Measurements from ENCODE around the gene FLACC1. TPM values are rescaled to one million over a fixed set of nuclear protein-coding genes. Genes with fewer than 3 reads are reported as not detected.
A peak's percentile ranks its signal among the peaks of the same experiment; 100 is the strongest.

Gene FLACC1
- total RNA-seq, 1 experiment from 2014 or later, result 1.1 TPM

DNA sequence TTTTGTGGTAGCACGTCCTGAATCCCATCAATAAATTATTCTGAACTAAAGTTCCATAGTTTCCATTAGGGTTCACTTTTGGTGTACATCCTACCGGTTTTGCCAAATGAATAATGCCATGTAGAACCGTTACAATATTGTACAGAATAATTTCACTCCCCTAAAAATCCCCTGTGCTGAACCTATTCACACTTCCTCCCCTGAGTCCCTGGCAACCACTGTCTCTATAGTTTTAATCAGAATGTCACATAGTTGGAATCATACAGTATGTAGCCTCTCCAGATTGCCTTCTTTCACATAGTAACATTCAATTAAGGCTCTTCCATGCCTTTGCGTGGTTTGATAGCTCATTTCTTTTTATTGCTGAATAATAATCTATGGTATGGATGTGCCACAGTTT, 106.4 kb downstream of the FLACC1 start:
- Mint-ChIP-seq H3K4me3 (ENCODE audit: unreplicated experiment) (no peak overlapping the region), H3K27ac (ENCODE audit: low read depth, unreplicated experiment) (no peak overlapping the region), H3K4me1 (ENCODE audit: insufficient read depth, unreplicated experiment) (peaks cover 5% of the 10 kb centered on the region), H3K36me3 (ENCODE audit: insufficient read depth, unreplicated experiment) (peaks cover 10% of the 10 kb centered on the region), H3K27me3 (ENCODE audit: insufficient read depth, unreplicated experiment) (no peaks in the 10 kb centered on the region), H3K9me3 (ENCODE audit: unreplicated experiment) (no peaks in the 10 kb centered on the region)
- intact Hi-C loops (cut with micrococcal nuclease), result no loop called here
- DNase-seq (ENCODE audit: unreplicated experiment), result no peak
- TF ChIP-seq, protein P1, sequence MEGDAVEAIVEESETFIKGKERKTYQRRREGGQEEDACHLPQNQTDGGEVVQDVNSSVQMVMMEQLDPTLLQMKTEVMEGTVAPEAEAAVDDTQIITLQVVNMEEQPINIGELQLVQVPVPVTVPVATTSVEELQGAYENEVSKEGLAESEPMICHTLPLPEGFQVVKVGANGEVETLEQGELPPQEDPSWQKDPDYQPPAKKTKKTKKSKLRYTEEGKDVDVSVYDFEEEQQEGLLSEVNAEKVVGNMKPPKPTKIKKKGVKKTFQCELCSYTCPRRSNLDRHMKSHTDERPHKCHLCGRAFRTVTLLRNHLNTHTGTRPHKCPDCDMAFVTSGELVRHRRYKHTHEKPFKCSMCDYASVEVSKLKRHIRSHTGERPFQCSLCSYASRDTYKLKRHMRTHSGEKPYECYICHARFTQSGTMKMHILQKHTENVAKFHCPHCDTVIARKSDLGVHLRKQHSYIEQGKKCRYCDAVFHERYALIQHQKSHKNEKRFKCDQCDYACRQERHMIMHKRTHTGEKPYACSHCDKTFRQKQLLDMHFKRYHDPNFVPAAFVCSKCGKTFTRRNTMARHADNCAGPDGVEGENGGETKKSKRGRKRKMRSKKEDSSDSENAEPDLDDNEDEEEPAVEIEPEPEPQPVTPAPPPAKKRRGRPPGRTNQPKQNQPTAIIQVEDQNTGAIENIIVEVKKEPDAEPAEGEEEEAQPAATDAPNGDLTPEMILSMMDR (IDR thresholded peaks at IDR 0.05; ENCODE audit: unreplicated experiment), result no peak
- BruUV-seq (replicated peaks), result no TSS peak
- ChIA-PET CTCF (no interaction called here), POLR2A (no interaction called here)

DNA sequence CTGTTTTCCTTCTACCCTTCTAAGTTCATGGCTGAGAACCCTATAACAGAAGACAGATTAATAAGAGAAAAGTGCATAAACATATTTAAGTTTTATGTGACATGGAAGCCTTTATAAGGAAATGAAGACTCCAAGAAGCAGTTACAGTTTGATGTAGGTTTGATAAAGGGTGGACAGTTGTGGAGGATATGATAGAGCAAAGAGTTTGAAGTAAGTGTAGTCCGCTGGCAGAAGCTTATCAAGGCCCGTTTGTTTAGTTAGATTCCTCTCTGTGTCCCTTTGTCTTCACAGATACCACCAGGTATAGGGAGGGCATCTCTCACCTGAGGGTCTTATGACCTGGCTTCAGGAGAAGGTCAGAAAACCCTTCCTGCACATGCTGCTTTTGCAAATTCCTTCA, 107.3 kb downstream of the FLACC1 start:
- Mint-ChIP-seq H3K4me3 (ENCODE audit: unreplicated experiment) (no peak overlapping the region), H3K4me1 (ENCODE audit: insufficient read depth, unreplicated experiment) (peaks cover 5% of the 10 kb centered on the region), H3K27me3 (ENCODE audit: insufficient read depth, unreplicated experiment) (no peaks in the 10 kb centered on the region), H3K9me3 (ENCODE audit: unreplicated experiment) (no peaks in the 10 kb centered on the region), H3K36me3 (ENCODE audit: insufficient read depth, unreplicated experiment) (peaks cover 10% of the 10 kb centered on the region), H3K27ac (ENCODE audit: low read depth, unreplicated experiment) (no peak overlapping the region)
- no peak for DNase-seq (ENCODE audit: unreplicated experiment)
- ChIA-PET CTCF (no interaction called here), POLR2A (interaction anchor here (0.7 to 1.1 kb wide), 2 partner anchors 12 to 38 kb away, joined by 3 to 5 read pairs; no protein-coding TSS in a partner anchor)
- BruUV-seq (replicated peaks), result no TSS peak
- TF ChIP-seq, protein P1 (IDR thresholded peaks at IDR 0.05; ENCODE audit: unreplicated experiment), result no peak
- intact Hi-C loops (cut with micrococcal nuclease), result no loop called here

DNA sequence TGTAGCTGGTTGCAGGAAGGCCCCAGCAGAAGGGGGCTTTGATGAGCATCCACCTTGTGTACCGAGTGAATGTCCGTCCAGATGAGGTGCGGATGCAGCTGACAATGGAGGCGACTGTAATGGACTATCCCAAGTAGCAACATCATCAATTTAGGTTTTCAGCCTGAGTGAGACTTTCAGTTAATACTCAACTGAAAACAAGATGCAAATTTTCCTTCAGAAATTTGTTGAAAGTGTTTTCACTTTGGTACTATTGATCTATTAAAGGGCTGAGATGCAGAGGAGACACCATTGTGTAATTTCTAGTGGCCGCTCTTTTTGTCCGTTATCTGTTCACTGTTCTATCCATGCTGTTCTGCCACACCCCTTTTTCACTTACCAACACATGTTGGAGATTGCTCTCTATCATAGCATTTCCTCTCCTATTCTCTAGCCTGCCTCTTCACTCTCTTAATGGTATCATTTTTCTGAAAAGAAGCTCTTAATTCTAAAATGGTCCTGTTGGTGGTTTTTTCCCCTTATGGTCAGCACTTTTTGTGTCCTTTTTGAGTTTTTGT, 108.8 kb downstream of the FLACC1 start:
- TF ChIP-seq, protein P1 (IDR thresholded peaks at IDR 0.05; ENCODE audit: unreplicated experiment), result no peak
- CTCF ChIA-PET, result no interaction called here
- no peak overlapping the region for H3K27ac Mint-ChIP-seq (ENCODE audit: low read depth, unreplicated experiment)

DNA sequence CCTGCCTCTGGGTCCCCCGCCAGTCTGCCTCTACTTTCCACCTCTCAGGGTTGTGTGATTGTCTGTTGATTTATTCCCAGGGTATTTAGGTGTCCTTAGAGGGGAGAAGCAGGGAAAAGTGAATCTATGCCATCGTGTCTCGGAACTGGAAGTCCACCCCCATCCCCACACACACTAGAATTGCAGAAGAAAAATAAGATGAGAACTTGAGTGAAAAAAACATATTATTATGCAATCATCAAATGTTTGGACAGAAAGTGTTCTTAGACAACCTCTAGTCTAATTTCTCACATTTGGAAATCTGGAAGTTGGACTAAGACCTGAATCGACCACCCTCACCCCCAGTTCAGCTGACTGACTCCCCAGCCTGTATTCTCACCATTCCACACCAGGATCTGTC, 110.9 kb downstream of the FLACC1 start:
- BruUV-seq (replicated peaks), result no TSS peak
- Mint-ChIP-seq H3K9me3 (ENCODE audit: unreplicated experiment) (peaks cover 2% of the 10 kb centered on the region), H3K36me3 (ENCODE audit: insufficient read depth, unreplicated experiment) (peaks cover 9% of the 10 kb centered on the region), H3K4me1 (ENCODE audit: insufficient read depth, unreplicated experiment) (peaks cover 5% of the 10 kb centered on the region), H3K27me3 (ENCODE audit: insufficient read depth, unreplicated experiment) (no peaks in the 10 kb centered on the region), H3K27ac (ENCODE audit: low read depth, unreplicated experiment) (peak overlapping the region; percentile 63), H3K4me3 (ENCODE audit: unreplicated experiment) (no peak overlapping the region)
- intact Hi-C loops (cut with micrococcal nuclease), result no loop called here
- POLR2A ChIA-PET, result no interaction called here
- TF ChIP-seq, protein P1 (IDR thresholded peaks at IDR 0.05; ENCODE audit: unreplicated experiment), result no peak
- CTCF ChIA-PET, result no interaction called here
- no peak for DNase-seq (ENCODE audit: unreplicated experiment)

More for the DNA sequence above, 108.8 kb downstream of the FLACC1 start:
- Mint-ChIP-seq H3K9me3 (ENCODE audit: unreplicated experiment) (no peaks in the 10 kb centered on the region), H3K36me3 (ENCODE audit: insufficient read depth, unreplicated experiment) (peaks cover 10% of the 10 kb centered on the region), H3K4me1 (ENCODE audit: insufficient read depth, unreplicated experiment) (peaks cover 5% of the 10 kb centered on the region), H3K27me3 (ENCODE audit: insufficient read depth, unreplicated experiment) (no peaks in the 10 kb centered on the region), H3K4me3 (ENCODE audit: unreplicated experiment) (no peak overlapping the region)
- POLR2A ChIA-PET, result interaction anchor here (1.1 kb wide), 1 partner anchor 10 kb away, joined by 5 read pairs; no protein-coding TSS in a partner anchor
- BruUV-seq (replicated peaks), result no TSS peak
- intact Hi-C loops (cut with micrococcal nuclease), result no loop called here
- no peak for DNase-seq (ENCODE audit: unreplicated experiment)

Data from MCF 10A (cell line).